Small intestine (tissue), 7 donors: ENCODE data around the gene MAPKAPK5. TPM values are rescaled to one million over a fixed set of nuclear protein-coding genes. Genes with fewer than 3 reads are reported as not detected.

ENCODE experiments used
- DNase-seq, 2 donors: peaks; one replicate each; pipeline versions ENCODE4 v3.0.0 to v3.0.0-alpha.2; 2013
- FAIRE-seq: peaks from 2 replicates; lab custom pipeline; 2012; peaks lifted over from hg19 to GRCh38; lab: Jason Lieb, UNC
- H3K27ac ChIP-seq, 3 donors: one replicate each; pipeline ENCODE4 v1.5.1; 2013; ENCODE audit warnings: low read length in 2 of 3, mild to moderate bottlenecking in 2 of 3, control low read depth in 1 of 3, inconsistent platforms in 1 of 3, low read depth in 1 of 3, moderate library complexity in 1 of 3
- H3K27me3 ChIP-seq, 3 donors: one replicate each; pipeline ENCODE4 v1.6.1; 2013; ENCODE audit warnings: low read length in 3 of 3, inconsistent platforms in 1 of 3; ENCODE audit not compliant: control insufficient read depth in 3 of 3, insufficient read depth in 3 of 3
- H3K36me3 ChIP-seq, 3 donors: one replicate each; pipeline ENCODE4 v1.6.1; 2013; ENCODE audit warnings: low read length in 3 of 3, inconsistent platforms in 1 of 3, low read depth in 1 of 3, mild to moderate bottlenecking in 1 of 3, moderate library complexity in 1 of 3; ENCODE audit not compliant: control insufficient read depth in 3 of 3, insufficient read depth in 2 of 3
- H3K4me1 ChIP-seq, 3 donors: one replicate each; pipeline ENCODE4 v1.6.1; 2013; ENCODE audit warnings: low read length in 2 of 3, inconsistent platforms in 1 of 3, low read depth in 1 of 3, mild to moderate bottlenecking in 1 of 3, moderate library complexity in 1 of 3; ENCODE audit not compliant: control insufficient read depth in 3 of 3, insufficient read depth in 2 of 3
- H3K4me3 ChIP-seq, 3 donors: one replicate each; pipeline ENCODE4 v1.5.1; 2013; ENCODE audit warnings: low read length in 3 of 3, control low read depth in 1 of 3, inconsistent platforms in 1 of 3, low read depth in 1 of 3, mild to moderate bottlenecking in 1 of 3, moderate library complexity in 1 of 3
- H3K9me3 ChIP-seq, 2 donors: one replicate each; pipeline ENCODE4 v1.6.1; 2013; ENCODE audit warnings: low read depth in 1 of 2, low read length in 1 of 2; ENCODE audit not compliant: control insufficient read depth in 2 of 2, insufficient read depth in 1 of 2
- whole genome bisulfite sequencing, 3 donors: extraction: QIAGEN DNeasy Blood & Tissue Kit; methylation state at CpG; one replicate each; pipeline ENCODE4 v1.1.7; 2013; 5-methylcytosine and 5-hydroxymethylcytosine counted together
- polyA plus RNA-seq, 4 donors: library from polyadenylated mRNA; stranded (reverse) in 3 of 4; unstranded in 1 of 4; fragments of 200-250 nt in 3 of 4; fragments of 120-200 nt in 1 of 4; gene quantifications; one replicate each; pipeline versions ENCODE4 v1.2.1 to v1.2.3, GENCODE V29; 2013
- donor health status: healthy with polysubstance abuse.
- donor health status: control.
- donor health status: control.
- donor health status: Bipolar disorder and iron deficiency.
- donor health status: healthy.

The MAPKAPK5 gene
- polyA plus RNA-seq, 4 donors: 28.4 to 64.8 (median 41.9) TPM

DNA sequence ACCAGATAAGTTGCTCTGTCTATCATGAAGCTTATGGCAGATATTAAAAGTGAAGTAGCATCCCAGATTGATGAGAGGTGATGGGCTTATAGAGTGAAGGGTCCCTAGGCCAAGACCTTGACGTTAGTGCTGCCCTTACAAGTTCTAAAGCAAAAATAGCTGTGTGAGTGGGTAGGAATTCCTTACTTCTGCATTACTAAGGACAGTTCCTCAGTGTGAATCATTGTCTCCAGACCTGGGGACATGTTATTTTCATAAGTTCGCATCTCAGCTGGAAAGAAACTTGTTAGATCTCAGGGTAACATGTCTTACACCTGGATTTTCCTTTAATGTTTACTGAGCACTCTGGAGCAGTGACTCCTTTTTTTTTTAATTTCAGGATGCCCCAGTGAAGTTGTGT, 28.7 kb downstream of the MAPKAPK5 start:
- 88 to 93% (median 90%) methylated on average over 2 of the region's 2 CpGs for WGBS, 3 donors
- Histone ChIP-seq H3K9me3 (no peaks in the 10 kb centered on the region), H3K36me3 (peaks cover 8 to 41% (median 19%) of the 10 kb centered on the region in 3 donors), H3K27me3 (no peaks in the 10 kb centered on the region), H3K27ac (no peak overlapping the region), H3K4me3 (no peak overlapping the region), H3K4me1 (peaks cover 0 to 7% (median 0%) of the 10 kb centered on the region in 3 donors)
- FAIRE-seq (no peak), DNase-seq (no peak)

DNA sequence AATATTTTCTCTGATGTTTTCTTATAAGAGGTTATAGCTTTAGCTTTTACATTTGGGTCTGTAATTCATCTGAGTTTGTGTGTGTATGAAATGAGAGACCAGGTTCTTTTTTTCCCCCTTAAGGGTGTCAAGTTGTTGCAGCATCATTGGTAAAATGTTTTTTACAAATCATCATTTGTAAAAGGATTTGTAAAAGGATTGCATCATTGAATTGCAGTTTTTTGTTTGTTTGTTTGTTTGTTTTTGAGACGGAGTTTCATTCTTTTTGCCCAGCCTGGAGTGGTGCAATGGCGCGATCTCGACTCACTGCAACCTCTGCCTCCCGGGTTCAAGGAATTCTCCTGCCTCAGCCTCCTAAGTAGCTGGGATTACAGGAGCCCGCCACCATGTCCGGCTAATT, 31.1 kb downstream of the MAPKAPK5 start:
- Histone ChIP-seq H3K36me3 (peaks cover 7 to 38% (median 17%) of the 10 kb centered on the region in 3 donors), H3K4me1 (peaks cover 0 to 7% (median 0%) of the 10 kb centered on the region in 3 donors), H3K27me3 (no peaks in the 10 kb centered on the region), H3K9me3 (no peaks in the 10 kb centered on the region), H3K27ac (no peak overlapping the region), H3K4me3 (no peak overlapping the region)
- 95 to 97% (median 97%) methylated on average over 7 of the region's 7 CpGs for WGBS, 3 donors
- no peak for FAIRE-seq
- DNase-seq: no peak

DNA sequence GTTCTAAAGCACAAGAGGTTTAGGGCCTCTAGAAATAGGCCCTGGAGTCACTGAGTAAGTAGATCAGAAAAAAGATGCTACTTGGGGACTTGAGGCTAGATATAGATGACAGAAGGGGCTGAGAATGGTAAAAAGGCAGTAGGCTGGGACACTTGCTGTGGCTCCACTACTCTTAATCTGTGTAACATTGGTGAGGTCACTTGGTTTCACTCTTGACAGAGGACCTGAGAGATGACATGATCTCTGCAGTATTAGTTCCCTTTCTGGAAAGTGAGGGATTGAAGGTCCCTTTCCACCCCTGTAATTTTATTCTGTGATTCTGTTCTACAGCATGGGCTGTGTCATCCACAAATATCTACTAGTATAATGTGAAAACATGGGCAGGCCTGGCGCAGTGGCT, 39.7 kb downstream of the MAPKAPK5 start:
- Histone ChIP-seq H3K27ac (no peak overlapping the region), H3K4me1 (no peaks in the 10 kb centered on the region), H3K36me3 (peaks cover 11 to 55% (median 16%) of the 10 kb centered on the region in 3 donors), H3K4me3 (no peak overlapping the region), H3K27me3 (no peaks in the 10 kb centered on the region), H3K9me3 (no peaks in the 10 kb centered on the region)
- FAIRE-seq (no peak), DNase-seq (no peak)
- WGBS, 3 donors: 86 to 100% (median 90%) methylated on average over 1 of the region's 1 CpG

DNA sequence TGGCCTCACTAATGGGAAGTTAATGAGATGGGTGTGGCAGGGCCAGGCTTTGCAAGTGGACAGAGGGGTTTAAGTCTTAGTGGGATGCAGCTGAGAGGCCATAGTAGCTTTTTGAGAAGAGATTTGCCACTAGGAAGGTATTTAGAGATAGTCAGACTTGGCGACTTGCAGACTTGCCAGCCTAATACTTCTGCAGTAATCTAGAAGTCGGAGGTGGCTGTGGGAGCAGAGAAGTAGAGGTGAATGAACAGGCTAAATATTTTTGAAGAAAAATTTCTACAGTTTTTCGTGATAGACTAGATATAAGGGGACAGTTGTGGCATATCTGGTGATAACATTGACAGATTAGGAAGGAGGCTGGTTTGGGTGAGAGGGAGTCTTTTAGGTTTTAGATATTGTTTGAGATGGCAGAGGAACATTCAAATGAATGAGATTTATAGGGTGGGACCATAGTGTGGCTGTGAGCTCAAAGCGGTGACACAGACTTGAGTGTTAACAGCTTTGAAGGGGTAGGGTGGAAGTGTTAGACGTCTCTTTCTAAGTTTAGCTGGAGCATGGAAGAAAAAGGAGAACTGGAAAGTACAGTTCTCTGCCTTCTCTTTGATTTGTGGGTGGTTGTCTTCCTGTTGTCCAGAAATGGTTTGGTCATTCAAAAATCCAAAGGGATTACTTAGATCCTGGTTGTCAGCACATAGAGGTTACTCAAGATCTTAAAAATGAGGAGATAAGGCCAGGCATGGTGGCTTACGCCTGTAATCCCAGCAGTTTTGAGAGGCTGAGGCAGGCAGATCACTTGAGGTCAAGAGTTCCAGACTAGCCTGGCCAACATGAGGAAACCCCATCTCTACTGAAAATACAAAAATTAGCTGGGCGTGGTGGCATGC, 44.9 kb downstream of the MAPKAPK5 start:
- no peak for DNase-seq
- Histone ChIP-seq H3K4me1 (peaks cover 0 to 21% (median 0%) of the 10 kb centered on the region in 3 donors), H3K27me3 (no peaks in the 10 kb centered on the region), H3K36me3 (peaks cover 15 to 57% (median 25%) of the 10 kb centered on the region in 3 donors), H3K27ac (peak overlapping the region in 2 of 3 donors; percentile 73 to 81), H3K4me3 (no peak overlapping the region), H3K9me3 (no peaks in the 10 kb centered on the region)
- FAIRE-seq: no peak
- WGBS, 3 donors: 90 to 94% (median 94%) methylated on average over 7 of the region's 7 CpGs

DNA sequence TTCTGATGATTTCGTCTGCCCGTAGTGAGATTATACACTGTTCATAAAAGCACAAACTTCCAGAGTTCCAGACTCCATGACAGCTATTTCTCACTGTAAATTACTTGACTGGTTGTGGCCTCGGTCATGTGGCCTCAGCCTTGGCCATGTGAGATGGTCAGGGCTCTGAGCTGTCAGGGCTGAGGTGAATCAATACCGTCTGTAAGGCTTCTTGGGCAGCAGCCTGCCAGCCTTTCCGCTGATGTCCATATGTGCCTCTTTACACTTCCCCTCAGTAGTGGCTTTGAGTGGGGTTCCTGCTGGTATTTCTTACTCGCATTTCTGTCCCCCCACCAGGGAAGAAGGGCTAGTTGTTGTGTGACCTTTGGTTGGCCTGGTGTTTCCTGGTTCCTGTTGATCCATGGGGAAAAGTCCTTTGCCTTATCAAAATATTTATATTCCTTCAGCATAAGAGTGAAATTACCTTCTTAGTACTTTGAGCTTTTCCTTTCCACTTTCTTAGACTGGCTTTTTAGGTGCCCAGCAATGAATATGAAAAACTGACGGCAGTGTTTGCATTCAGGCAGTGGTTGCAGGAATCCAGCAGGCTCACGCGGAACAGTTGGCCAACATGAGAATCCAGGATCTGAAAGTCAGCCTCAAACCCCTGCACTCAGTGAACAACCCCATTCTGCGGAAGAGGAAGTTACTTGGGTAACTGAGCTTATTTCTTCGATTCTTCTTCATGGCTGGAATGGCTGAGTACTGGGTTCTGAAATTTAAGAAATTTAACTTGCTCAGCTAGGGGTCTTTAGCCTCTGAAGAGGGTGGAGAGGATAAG, 46.1 kb downstream of the MAPKAPK5 start:
- FAIRE-seq (no peak), DNase-seq (peak in 1 of 2 donors; percentile 82)
- no peaks in the 10 kb centered on the region for H3K27me3 ChIP-seq
- peaks cover 0 to 21% (median 0%) of the 10 kb centered on the region in 3 donors for H3K4me1 ChIP-seq
- H3K4me3 ChIP-seq: peak overlapping the region in 1 of 3 donors; percentile 37
- peak overlapping the region; percentile 69 to 81 (median 73) for H3K27ac ChIP-seq
- 71 to 73% (median 73%) methylated on average over 11 of the region's 11 CpGs for WGBS, 3 donors
- H3K36me3 ChIP-seq: peaks cover 15 to 49% (median 28%) of the 10 kb centered on the region in 3 donors
- no peaks in the 10 kb centered on the region for H3K9me3 ChIP-seq

DNA sequence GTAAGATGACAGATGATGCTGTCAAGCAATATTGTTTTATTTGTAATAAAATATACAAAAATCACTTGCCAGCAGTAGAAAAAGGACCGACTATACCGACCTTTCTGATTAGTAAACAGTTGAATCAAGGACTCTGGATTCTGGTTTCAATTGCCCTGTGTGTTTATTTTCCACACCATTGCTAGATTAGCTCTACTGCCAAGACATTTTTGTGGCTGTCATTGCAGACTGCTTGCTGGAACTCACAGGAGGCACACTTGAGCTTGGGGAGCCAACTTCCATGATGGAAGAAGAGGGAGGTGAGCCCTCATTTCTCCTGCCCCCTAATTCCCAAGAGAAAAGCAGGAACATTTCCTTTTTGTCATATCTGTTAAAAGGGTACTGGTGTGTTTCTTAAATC, 51.3 kb downstream of the MAPKAPK5 start:
- no peak for FAIRE-seq
- 70 to 80% (median 78%) methylated on average over 2 of the region's 2 CpGs for WGBS, 3 donors

DNA sequence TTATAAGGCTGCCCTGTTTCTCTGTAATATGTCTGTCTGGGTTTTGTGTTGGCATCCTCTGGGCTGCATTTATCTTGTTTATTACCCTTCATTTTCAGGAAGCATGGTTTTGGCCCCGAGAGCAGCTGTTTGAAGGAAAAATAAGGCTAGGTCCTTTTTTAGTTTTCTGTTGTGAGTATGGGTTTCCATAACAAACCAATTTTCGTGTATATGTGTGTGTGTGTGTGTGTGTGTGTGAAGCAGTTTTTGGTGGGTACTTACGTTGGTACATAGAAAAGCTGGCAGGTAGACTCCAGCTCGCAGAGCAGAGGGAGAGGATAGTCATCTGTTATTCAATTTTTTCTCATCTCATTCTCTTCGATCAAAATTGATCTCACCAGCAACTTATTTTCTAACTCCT, 52.5 kb downstream of the MAPKAPK5 start:
- no peaks in the 10 kb centered on the region for H3K27me3 ChIP-seq
- H3K36me3 ChIP-seq: peaks cover 0 to 42% (median 21%) of the 10 kb centered on the region in 3 donors
- no peak for FAIRE-seq
- WGBS, 3 donors: 85 to 91% (median 90%) methylated on average over 5 of the region's 5 CpGs
- H3K4me1 ChIP-seq: no peaks in the 10 kb centered on the region
- DNase-seq: no peak
- no peaks in the 10 kb centered on the region for H3K9me3 ChIP-seq
- no peak overlapping the region for H3K4me3 ChIP-seq
- H3K27ac ChIP-seq: no peak overlapping the region

More for the DNA sequence above, 51.3 kb downstream of the MAPKAPK5 start:
- Histone ChIP-seq H3K9me3 (no peaks in the 10 kb centered on the region), H3K4me1 (peaks cover 0 to 7% (median 0%) of the 10 kb centered on the region in 3 donors), H3K27me3 (no peaks in the 10 kb centered on the region), H3K4me3 (no peak overlapping the region), H3K36me3 (peaks cover 4 to 46% (median 23%) of the 10 kb centered on the region in 3 donors), H3K27ac (no peak overlapping the region)
- no peak for DNase-seq

DNA sequence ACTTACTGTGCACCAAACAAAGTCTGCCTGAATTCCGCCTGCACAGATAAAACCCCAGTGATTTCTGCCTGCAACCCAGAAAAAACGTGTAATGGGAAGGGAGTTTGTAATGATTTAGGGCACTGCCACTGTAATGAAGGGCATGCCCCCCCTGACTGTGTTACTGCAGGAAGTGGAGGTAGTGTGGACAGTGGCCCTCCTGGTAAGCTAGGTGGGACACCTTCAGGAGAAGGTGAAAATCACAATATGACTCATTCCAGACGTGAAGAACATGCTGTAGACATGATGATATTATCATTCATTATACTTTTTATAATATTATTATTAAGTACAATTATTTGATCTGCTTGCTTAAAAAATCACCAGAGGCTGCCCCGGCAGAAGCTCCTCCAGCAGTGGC, 59.2 kb downstream of the MAPKAPK5 start:
- no peak overlapping the region for H3K4me3 ChIP-seq
- no peak for FAIRE-seq
- WGBS, 3 donors: 74 to 85% (median 82%) methylated on average over 4 of the region's 4 CpGs
- H3K27me3 ChIP-seq: no peaks in the 10 kb centered on the region
- H3K36me3 ChIP-seq: peaks cover 0 to 37% (median 3%) of the 10 kb centered on the region in 3 donors
- no peak for DNase-seq
- no peak overlapping the region for H3K27ac ChIP-seq
- peaks cover 0 to 17% of the 10 kb centered on the region in 2 donors for H3K9me3 ChIP-seq
- H3K4me1 ChIP-seq: peaks cover 0 to 8% (median 0%) of the 10 kb centered on the region in 3 donors
